HCT116 (cell line): ENCODE results near the gene LIPH. TPM values are rescaled to one million over a fixed set of nuclear protein-coding genes. Genes with fewer than 3 reads are reported as not detected.

Experiments
- ATAC-seq: fragments of 200-7000 bp; cut with Tn5 transposase; 2 replicates; pipeline ENCODE4 v1.9.1; 2020; ENCODE audit warnings: mild to moderate bottlenecking, moderate library complexity
- BruUV-seq: library from RNA; stranded (reverse); fragments of 400-500 nt; replicated peaks from 2 replicates; lab custom pipeline; 2021; lab: Mats Ljungman, UMichigan
- CTCF ChIA-PET: fragments of 300-600 bp; sonication (Branson Sonifier 250); formaldehyde crosslinking; loops from one replicate; lab custom pipeline; 2021; ENCODE audit warnings: antibody characterized with exemption; lab: Charles Lee
- POLR2A ChIA-PET: fragments of 300-600, 350-600 bp; sonication (Branson Sonifier 250); formaldehyde crosslinking; loops from one replicate; lab custom pipeline; 2021; ENCODE audit warnings: antibody characterized with exemption; lab: Charles Lee
- RAD21 ChIA-PET, 2 experiments: fragments of 300-600 bp; sonication (Branson Sonifier 250); formaldehyde crosslinking; loops; one replicate each; lab custom pipeline; 2023; ENCODE audit warnings: low total read pairs in 2 of 2; ENCODE audit not compliant: uncharacterized antibody in 2 of 2, unreplicated experiment in 2 of 2, low non-redundant PET in 1 of 2; lab: Charles Lee
- DNase-seq: peaks from one replicate; pipeline ENCODE4 v3.0.0-alpha.2; 2010; ENCODE audit warnings: low read depth, low spot score
- H2AFZ ChIP-seq: fragments of 200-600 bp; shearing (Covaris generic), sonication (generic); 2 replicates; pipeline ENCODE4 v1.6.1; 2017; ENCODE audit warnings: low read depth, mixed run types, mixed read lengths, antibody characterized with exemption, low read length; ENCODE audit not compliant: poor library complexity, severe bottlenecking
- H3K27ac ChIP-seq: 2 replicates; pipeline ENCODE4 v1.5.1; 2012; ENCODE audit warnings: low read depth, low read length
- H3K27me3 ChIP-seq: fragments of 200-600 bp; sonication (generic); 2 replicates; pipeline ENCODE4 v1.6.1; 2016; ENCODE audit warnings: mixed run types, low read length, mixed read lengths; ENCODE audit not compliant: insufficient read depth
- H3K36me3 ChIP-seq, 2 experiments: fragments of 200-500 bp in 1 of 2; fragments of 200-600 bp in 1 of 2; sonication (Bioruptor generic) in 1 of 2; sonication (generic) in 1 of 2; 2 replicates each; pipeline versions ENCODE4 v1.5.1 to v1.6.1; 2014 to 2016; ENCODE audit warnings: low read length in 2 of 2, inconsistent platforms in 1 of 2, mixed read lengths in 1 of 2, mixed run types in 1 of 2; ENCODE audit not compliant: insufficient read depth in 2 of 2, control insufficient read depth in 1 of 2
- H3K4me1 ChIP-seq, 2 experiments: fragments of 200-600 bp in 1 of 2; sonication (generic) in 1 of 2; 2 replicates each; pipeline versions ENCODE4 v1.5.1 to v1.6.1; 2012 to 2017; ENCODE audit warnings: low read length in 2 of 2, inconsistent platforms in 1 of 2, mild to moderate bottlenecking in 1 of 2, mixed read lengths in 1 of 2, mixed run types in 1 of 2, moderate library complexity in 1 of 2; ENCODE audit not compliant: insufficient read depth in 2 of 2, control insufficient read depth in 1 of 2
- H3K4me2 ChIP-seq: fragments of 200-600 bp; sonication (generic); 2 replicates; pipeline ENCODE4 v1.6.1; 2017; ENCODE audit warnings: mixed run types, low read length, mixed read lengths
- H3K4me3 ChIP-seq, 2 experiments: fragments of 200-600 bp in 1 of 2; sonication (generic) in 1 of 2; replicated peaks in 1 of 2; 2 replicates each; pipeline ENCODE4 v1.5.1; 2011 to 2016; ENCODE audit warnings: low read length in 2 of 2, control low read depth in 1 of 2, low read depth in 1 of 2, mild to moderate bottlenecking in 1 of 2, mixed read lengths in 1 of 2, mixed run types in 1 of 2
- H3K79me2 ChIP-seq: fragments of 200-600 bp; sonication (generic); 2 replicates; pipeline ENCODE4 v1.6.1; 2017; ENCODE audit warnings: mild to moderate bottlenecking, mixed run types, low read length, moderate library complexity, mixed read lengths; ENCODE audit not compliant: insufficient read depth
- H3K9ac ChIP-seq: fragments of 200-600 bp; sonication (generic); 2 replicates; pipeline ENCODE4 v1.6.1; 2016; ENCODE audit warnings: low read length, mixed read lengths
- H3K9me2 ChIP-seq: fragments of 200-600 bp; sonication (generic), shearing (Covaris generic); 2 replicates; pipeline ENCODE4 v1.6.1; 2017; ENCODE audit warnings: mixed run types, mild to moderate bottlenecking, moderate library complexity; ENCODE audit not compliant: insufficient read depth
- H3K9me3 ChIP-seq, 2 experiments: fragments of 200-500 bp in 1 of 2; fragments of 200-600 bp in 1 of 2; sonication (Bioruptor generic) in 1 of 2; sonication (generic) in 1 of 2; 2 replicates each; pipeline ENCODE4 v1.6.1; 2014 to 2017; ENCODE audit warnings: low read length in 2 of 2, mixed read lengths in 2 of 2, inconsistent platforms in 1 of 2, low read depth in 1 of 2, mild to moderate bottlenecking in 1 of 2, mixed run types in 1 of 2, moderate library complexity in 1 of 2; ENCODE audit not compliant: control insufficient read depth in 1 of 2, insufficient read depth in 1 of 2
- H4K20me1 ChIP-seq: fragments of 200-600 bp; sonication (generic), shearing (Covaris generic); 2 replicates; pipeline ENCODE4 v1.6.1; 2017; ENCODE audit warnings: mixed run types, mild to moderate bottlenecking, moderate library complexity; ENCODE audit not compliant: insufficient read depth
- CBX3 ChIP-seq: IDR thresholded peaks from 2 replicates; pipeline ENCODE4 v1.6.1; 2012; ENCODE audit warnings: low read depth
- CEBPB ChIP-seq: IDR thresholded peaks from 2 replicates; pipeline ENCODE4 v1.6.1; 2012; ENCODE audit warnings: low read depth
- ELF1 ChIP-seq: IDR thresholded peaks from 2 replicates; pipeline ENCODE4 v1.6.1; 2012; ENCODE audit warnings: low read depth, borderline replicate concordance
- EZH2 ChIP-seq: fragments of 200-600 bp; sonication (generic); IDR thresholded peaks from 2 replicates; pipeline ENCODE4 v1.6.1; 2017; ENCODE audit warnings: antibody characterized with exemption, mixed run types
- EZH2phosphoT487 ChIP-seq: fragments of 200-600 bp; IDR thresholded peaks from 2 replicates; pipeline ENCODE4 v1.6.1; 2018; ENCODE audit warnings: antibody characterized with exemption, borderline replicate concordance
- FOSL1 ChIP-seq: IDR thresholded peaks from 2 replicates; pipeline ENCODE4 v1.6.1; 2012; ENCODE audit warnings: low read depth
- POLR2AphosphoS5 ChIP-seq: IDR thresholded peaks from 2 replicates; pipeline ENCODE4 v1.6.1; 2011; ENCODE audit warnings: mild to moderate bottlenecking, low read depth, low read length, moderate library complexity
- RAD21 ChIP-seq: IDR thresholded peaks from 2 replicates; pipeline ENCODE4 v1.6.1; 2012; ENCODE audit warnings: low read depth, mild to moderate bottlenecking
- REST ChIP-seq: IDR thresholded peaks from 2 replicates; pipeline ENCODE4 v1.6.1; 2012; ENCODE audit warnings: low read depth
- SIN3A ChIP-seq: IDR thresholded peaks from 2 replicates; pipeline ENCODE4 v1.6.1; 2012; ENCODE audit warnings: low read depth
- SRF ChIP-seq: IDR thresholded peaks from 2 replicates; pipeline ENCODE4 v1.6.1; 2012; ENCODE audit warnings: low read depth
- TCF7L2 ChIP-seq: IDR thresholded peaks from 2 replicates; pipeline ENCODE4 v1.7.0; 2011; ENCODE audit warnings: borderline replicate concordance, inconsistent platforms; ENCODE audit not compliant: insufficient read depth, insufficient read length; ENCODE audit errors: extremely low read depth
- YY1 ChIP-seq: IDR thresholded peaks from 2 replicates; pipeline ENCODE4 v1.6.1; 2011; ENCODE audit warnings: low read length, low read depth, moderate library complexity, mild to moderate bottlenecking; ENCODE audit not compliant: insufficient replicate concordance; ENCODE audit errors: extremely low read depth
- ZFX ChIP-seq: fragments of 450-650 bp; IDR thresholded peaks from 2 replicates; pipeline ENCODE4 v1.6.1; 2017
- ZNF274 ChIP-seq: fragments of 200-500 bp; sonication (Bioruptor generic); IDR thresholded peaks from 2 replicates; pipeline ENCODE4 v1.6.1; 2014; ENCODE audit warnings: mild to moderate bottlenecking, low read depth, low read length, inconsistent platforms
- intact Hi-C: fragments of 100-400 bp; cut with micrococcal nuclease; formaldehyde crosslinking; loops from 2 replicates; pipeline ENCODE4 v1.10.0; 2022
- total RNA-seq: library from RNA; stranded (reverse); gene quantifications from one replicate; pipeline ENCODE4 v1.2.1, GENCODE V29; 2021; ENCODE audit not compliant: unreplicated experiment
- TF ChIP-seq, protein P1 (sequence below), 3 experiments: fragments of 200-600 bp in 1 of 3; sonication (generic) in 1 of 3; IDR thresholded peaks in 2 of 3; conservative IDR thresholded peaks in 1 of 3; 2 replicates each; pipeline ENCODE4 v1.5.1; 2012 to 2017; ENCODE audit warnings: low read depth in 2 of 3, low read length in 2 of 3, antibody characterized with exemption in 1 of 3, borderline replicate concordance in 1 of 3, control low read depth in 1 of 3, mild to moderate bottlenecking in 1 of 3, mixed read lengths in 1 of 3, mixed run types in 1 of 3, moderate library complexity in 1 of 3; ENCODE audit not compliant: insufficient read depth in 1 of 3
- TF ChIP-seq, protein P2 (sequence below): IDR thresholded peaks from 2 replicates; pipeline ENCODE4 v1.6.1; 2012

The LIPH gene
- total RNA-seq, 1 experiment from 2014 or later: 13.7 TPM

- peaks cover 41 to 52% of the 10 kb centered on the region in 2 experiments for H3K4me1 ChIP-seq
- no peak for TF ChIP-seq ELF1
- no peak for TF ChIP-seq SRF
- no peak for TF ChIP-seq ZFX
- DNase-seq (no peak), ATAC-seq (no peak)
- H3K27me3 ChIP-seq: no peaks in the 10 kb centered on the region
- CTCF ChIA-PET: no interaction called here
- RAD21 ChIA-PET: no interaction called here
- POLR2A ChIA-PET: no interaction called here
- H3K79me2 ChIP-seq: no peaks in the 10 kb centered on the region
- no peak overlapping the region for H3K4me2 ChIP-seq
- no TSS peak for BruUV-seq
- no peak overlapping the region for H2AFZ ChIP-seq
- H3K9ac ChIP-seq: no peak overlapping the region
- intact Hi-C loops: no loop called here
- no peak overlapping the region for H3K27ac ChIP-seq
- no peak overlapping the region for H3K4me3 ChIP-seq
- H3K9me3 ChIP-seq: no peaks in the 10 kb centered on the region
- no peaks in the 10 kb centered on the region for H3K9me2 ChIP-seq
- no peaks in the 10 kb centered on the region for H4K20me1 ChIP-seq
- H3K36me3 ChIP-seq: no peaks in the 10 kb centered on the region
These were observed 11.7 kb downstream of the LIPH start for GRCh38 chr3:185540695-185541094.

- POLR2A ChIA-PET: no interaction called here
- intact Hi-C loops: no loop called here
- no TSS peak for BruUV-seq
- Histone ChIP-seq H3K4me1 (peaks cover 34 to 44% of the 10 kb centered on the region in 2 experiments), H3K27me3 (no peaks in the 10 kb centered on the region), H2AFZ (no peak overlapping the region), H3K9me2 (no peaks in the 10 kb centered on the region), H3K36me3 (no peaks in the 10 kb centered on the region), H3K4me3 (no peak overlapping the region), H3K27ac (no peak overlapping the region), H3K9me3 (no peaks in the 10 kb centered on the region), H3K9ac (no peak overlapping the region), H3K4me2 (no peak overlapping the region), H3K79me2 (no peaks in the 10 kb centered on the region), H4K20me1 (no peaks in the 10 kb centered on the region)
- DNase-seq (no peak), ATAC-seq (no peak)
- RAD21 ChIA-PET: no interaction called here
- CTCF ChIA-PET: no interaction called here
- no peak for TF ChIP-seq CBX3
- TF ChIP-seq, protein P1, sequence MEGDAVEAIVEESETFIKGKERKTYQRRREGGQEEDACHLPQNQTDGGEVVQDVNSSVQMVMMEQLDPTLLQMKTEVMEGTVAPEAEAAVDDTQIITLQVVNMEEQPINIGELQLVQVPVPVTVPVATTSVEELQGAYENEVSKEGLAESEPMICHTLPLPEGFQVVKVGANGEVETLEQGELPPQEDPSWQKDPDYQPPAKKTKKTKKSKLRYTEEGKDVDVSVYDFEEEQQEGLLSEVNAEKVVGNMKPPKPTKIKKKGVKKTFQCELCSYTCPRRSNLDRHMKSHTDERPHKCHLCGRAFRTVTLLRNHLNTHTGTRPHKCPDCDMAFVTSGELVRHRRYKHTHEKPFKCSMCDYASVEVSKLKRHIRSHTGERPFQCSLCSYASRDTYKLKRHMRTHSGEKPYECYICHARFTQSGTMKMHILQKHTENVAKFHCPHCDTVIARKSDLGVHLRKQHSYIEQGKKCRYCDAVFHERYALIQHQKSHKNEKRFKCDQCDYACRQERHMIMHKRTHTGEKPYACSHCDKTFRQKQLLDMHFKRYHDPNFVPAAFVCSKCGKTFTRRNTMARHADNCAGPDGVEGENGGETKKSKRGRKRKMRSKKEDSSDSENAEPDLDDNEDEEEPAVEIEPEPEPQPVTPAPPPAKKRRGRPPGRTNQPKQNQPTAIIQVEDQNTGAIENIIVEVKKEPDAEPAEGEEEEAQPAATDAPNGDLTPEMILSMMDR (IDR thresholded peaks at IDR 0.05 in 2 of 3, conservative IDR thresholded peaks at IDR 0.05 in 1 of 3; ENCODE audit: borderline replicate concordance in 1 of 3, insufficient read depth in 1 of 3, low read depth in 2 of 3, low read length in 2 of 3): no peak
- TF ChIP-seq EZH2: no peak
- no peak for TF ChIP-seq TCF7L2
- TF ChIP-seq, protein P2, sequence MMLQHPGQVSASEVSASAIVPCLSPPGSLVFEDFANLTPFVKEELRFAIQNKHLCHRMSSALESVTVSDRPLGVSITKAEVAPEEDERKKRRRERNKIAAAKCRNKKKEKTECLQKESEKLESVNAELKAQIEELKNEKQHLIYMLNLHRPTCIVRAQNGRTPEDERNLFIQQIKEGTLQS: no peak
- TF ChIP-seq SRF: no peak
- TF ChIP-seq POLR2AphosphoS5: no peak
- no peak for TF ChIP-seq REST
- no peak for TF ChIP-seq ZFX
- no peak for TF ChIP-seq RAD21
- no peak for TF ChIP-seq EZH2phosphoT487
- TF ChIP-seq SIN3A: no peak
- TF ChIP-seq FOSL1: no peak
- no peak for TF ChIP-seq CEBPB
- TF ChIP-seq YY1: no peak
- TF ChIP-seq ZNF274: no peak
These were observed 12.5 kb downstream of the LIPH start for GRCh38 chr3:185539934-185540333.
